Colon (tissue), 2 donors: ENCODE data around the gene KLHDC7B.

ENCODE experiments used
- FAIRE-seq: peaks from 2 replicates; lab custom pipeline; 2012; peaks lifted over from hg19 to GRCh38; lab: Jason Lieb, UNC
- donor health status: control.
- donor health status: control.

The KLHDC7B gene

DNA sequence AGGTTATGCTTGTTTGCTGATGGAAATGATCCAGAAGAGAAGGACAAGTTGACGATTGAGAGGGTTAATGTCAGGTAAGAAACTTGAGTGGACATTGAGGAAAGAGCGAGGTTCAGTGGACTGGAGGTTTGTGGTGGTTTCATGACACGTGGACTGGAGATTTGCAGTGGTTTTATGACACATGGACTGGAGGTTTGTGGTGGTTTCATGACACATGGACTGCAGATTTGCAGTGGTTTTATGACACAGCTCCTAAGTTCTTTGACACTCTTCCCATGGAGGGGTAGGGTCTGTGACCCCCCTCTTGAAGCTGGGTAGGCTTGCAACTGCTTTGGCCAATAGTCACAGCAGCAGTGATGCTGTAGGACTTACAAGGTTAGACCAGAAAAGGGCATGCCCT lies 49.5 kb downstream of the KLHDC7B start:
- FAIRE-seq, result no peak

DNA sequence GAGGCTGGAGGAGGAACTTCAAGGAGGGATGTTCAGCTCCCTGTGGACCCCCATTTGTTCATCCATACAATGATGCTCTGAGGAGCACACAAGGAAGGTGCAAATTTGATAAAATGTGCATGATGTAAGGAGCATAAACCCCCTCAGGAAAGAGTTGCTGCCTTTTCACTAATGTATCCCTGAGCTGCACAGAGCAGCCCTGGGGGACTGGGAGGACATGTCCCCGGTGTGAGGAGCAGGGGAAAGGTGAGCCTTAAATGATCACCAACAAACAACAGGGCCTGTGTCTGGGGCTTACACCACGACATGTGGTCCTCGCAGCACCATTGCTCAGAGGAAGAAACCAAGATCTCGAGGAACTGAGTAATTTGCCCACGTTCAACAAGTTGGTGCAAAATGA lies 51.4 kb downstream of the KLHDC7B start:
- FAIRE-seq, result no peak

DNA sequence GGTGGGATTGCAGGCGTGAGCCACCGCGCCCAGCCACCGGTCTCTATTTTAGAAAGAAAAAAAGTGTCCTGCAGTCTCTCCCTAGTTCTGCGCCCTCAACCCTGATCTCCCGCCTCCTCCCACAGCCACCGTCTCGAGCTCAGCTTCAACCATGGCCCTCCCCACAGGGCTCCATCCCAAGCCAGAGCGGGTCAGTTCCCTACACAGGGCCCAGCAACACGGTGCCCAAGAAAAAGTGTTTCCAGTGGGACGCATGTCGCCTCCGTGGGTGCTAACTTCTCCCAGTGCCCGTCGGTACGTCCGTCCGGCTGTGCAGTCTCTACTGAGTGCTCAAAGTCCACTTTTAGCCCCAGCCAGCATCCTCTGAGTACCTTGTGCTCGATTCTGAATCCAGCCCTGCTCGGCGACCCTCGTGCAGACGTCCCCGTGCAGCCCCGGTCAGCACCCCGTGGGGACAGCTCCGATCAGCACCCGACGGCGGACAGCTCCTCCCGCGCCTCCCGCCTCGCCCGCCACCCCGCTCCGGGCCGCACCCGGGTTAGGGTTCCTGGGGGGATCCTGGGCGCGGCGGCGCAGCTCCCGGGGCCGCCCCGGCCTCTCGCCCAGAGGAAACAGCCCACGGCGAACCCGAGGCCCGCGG lies 54.2 kb downstream of the KLHDC7B start:
- FAIRE-seq, result no peak

DNA sequence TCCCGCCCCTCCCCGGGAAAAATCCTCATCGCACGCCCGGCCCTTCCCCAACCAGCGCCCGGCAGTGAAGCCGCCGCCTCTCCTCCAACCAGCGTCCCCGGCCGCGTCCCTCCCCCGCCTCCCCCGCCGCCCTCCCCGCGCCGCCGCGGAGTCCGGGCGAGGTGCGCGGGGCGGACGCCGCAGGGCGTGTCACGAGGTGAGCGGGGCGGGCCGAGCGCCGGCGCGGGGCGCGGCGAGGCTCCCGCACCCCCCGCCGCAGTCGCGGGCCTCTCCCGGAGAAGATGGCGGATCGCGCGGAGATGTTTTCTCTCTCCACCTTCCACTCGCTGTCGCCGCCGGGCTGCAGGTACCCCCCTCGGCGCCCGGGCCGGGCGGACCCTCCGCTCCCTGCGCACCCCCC lies 54.8 kb downstream of the KLHDC7B start, which contains the start of gene MAPK8IP2:
MAPK8IP2 (plus strand) TSS at position 256 of the 400 bp plus-strand sequence; CDS start at position 282, 26 bp downstream.
- no peak for FAIRE-seq
